Activated CD4-positive, alpha-beta T cell treated with anti-CD3 and anti-CD28 coated beads for 24 hours (primary cell): ENCODE measurements around the gene SLAMF9.

Source experiments
- DNase-seq, 2 donors: peaks; one replicate each; pipeline ENCODE4 v3.0.0-alpha.2; 2020; ENCODE audit warnings: low read depth in 2 of 2

Gene SLAMF9

GRCh38 chr1:159946242-159947187 is 7.5 kb downstream of the SLAMF9 start:
- DNase-seq, result no peak

GRCh38 chr1:159945483-159946241 is 8.4 kb downstream of the SLAMF9 start, which contains the start of gene IGSF9:
IGSF9 (minus strand) TSS chr1:159945613; CDS start chr1:159943454, 2,159 bp downstream.
- peak; percentile 53 to 56 for DNase-seq

DNA sequence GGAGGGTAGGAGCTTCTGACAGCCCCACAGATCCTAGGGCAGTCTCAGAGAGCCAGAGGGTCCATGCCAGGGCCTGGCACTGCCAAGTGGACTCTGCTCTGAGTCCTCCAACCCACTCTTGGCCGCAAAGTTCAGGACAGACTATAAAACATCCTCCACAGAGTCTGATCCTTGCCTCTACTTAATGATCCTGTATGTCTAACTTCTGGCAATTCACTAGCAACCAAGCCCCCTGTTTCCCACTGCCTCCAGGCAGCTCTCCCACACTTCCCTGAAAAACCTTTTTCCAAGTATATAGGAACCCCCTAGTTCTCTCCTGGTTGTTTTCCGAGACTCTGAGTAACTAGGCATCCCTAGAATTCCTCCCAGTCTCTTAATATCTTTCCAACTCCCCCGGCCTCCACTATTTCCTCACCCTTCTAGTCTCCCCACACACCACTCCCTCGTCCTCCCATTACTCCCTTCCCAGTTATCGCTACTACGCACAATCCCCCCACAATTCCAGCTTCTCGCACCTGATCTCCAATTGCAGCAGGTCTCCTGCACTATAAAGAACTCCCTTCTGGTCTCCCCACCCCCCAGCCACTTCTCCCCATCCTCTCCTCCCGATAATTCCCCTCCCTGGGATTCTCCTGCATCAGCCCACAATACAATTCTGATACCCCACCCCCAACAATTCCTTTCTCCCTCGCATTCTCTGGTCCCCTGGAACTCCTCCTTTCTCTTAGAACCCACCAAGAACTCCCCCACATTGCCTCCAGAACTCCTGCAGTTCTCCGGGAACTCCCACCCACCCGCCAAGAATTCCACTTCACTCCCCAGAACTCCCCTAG is 9.2 kb downstream of the SLAMF9 start:
- DNase-seq, result no peak

DNA sequence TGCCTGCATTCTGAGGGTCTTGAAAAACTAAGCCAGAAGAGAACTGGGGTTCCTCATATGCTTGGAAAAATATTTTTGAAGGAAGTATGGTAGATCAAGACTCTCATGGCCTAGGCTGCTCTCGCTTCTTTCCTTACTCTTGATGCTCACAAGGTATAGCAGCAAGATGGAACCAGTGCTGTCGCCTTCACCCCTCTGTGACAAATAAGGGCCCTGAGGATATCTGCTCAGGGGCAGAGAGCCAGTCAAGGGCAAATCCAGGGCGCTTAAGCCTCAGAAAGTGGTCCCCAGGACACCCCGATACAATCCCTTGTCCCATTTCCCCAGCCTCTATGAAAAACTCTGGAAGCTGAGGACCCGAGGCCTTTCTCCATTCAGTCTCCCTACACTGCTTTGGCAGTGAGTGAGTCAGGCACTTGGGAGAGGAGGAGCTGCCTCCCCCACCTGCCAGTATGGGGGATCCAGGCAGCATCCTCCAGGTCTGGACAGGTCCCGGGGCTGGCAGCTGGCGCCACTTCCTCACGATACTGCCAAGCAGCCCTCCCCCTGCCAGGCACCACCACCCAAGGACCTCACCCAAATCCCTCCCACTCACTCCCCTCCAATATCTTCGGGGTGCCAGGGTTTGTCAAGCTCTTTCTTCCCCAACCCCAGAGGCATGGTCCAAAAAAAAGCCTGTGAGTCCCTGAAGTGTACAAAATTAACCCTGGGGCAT is 10.0 kb downstream of the SLAMF9 start:
- no peak for DNase-seq

GRCh38 chr1:159943278-159943640 is 10.8 kb downstream of the SLAMF9 start:
- DNase-seq, result no peak

DNA sequence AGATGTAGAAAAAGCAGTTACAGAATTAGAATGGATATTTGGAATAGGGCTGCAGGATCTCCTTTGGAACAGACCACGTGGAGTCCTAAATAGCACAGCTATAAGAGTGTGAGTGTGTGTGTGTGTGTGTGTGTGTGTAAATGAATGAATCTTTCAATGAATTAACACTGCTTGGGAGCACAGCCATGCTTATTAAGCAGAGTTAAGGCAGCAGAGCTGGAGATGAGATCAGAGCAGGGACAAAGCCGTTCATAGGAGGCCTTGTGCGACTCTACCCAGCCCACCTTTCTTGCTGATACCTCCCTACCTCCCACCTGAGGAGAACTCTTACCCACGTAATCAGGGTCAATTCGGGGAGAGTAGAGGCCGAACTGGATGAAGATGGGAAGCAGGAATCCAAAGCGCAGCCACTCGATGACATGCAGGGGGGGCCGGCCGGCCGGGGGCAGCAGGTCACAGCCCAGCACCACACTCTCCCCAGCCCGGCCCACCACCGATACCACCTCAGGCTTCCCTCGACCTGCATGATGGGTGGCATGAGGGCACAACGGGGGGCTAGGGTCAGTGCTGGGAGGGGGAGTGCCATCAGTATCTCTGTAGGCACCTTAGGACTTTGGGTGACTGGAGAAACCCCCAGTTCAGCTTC is 11.3 kb downstream of the SLAMF9 start:
- DNase-seq, result no peak

DNA sequence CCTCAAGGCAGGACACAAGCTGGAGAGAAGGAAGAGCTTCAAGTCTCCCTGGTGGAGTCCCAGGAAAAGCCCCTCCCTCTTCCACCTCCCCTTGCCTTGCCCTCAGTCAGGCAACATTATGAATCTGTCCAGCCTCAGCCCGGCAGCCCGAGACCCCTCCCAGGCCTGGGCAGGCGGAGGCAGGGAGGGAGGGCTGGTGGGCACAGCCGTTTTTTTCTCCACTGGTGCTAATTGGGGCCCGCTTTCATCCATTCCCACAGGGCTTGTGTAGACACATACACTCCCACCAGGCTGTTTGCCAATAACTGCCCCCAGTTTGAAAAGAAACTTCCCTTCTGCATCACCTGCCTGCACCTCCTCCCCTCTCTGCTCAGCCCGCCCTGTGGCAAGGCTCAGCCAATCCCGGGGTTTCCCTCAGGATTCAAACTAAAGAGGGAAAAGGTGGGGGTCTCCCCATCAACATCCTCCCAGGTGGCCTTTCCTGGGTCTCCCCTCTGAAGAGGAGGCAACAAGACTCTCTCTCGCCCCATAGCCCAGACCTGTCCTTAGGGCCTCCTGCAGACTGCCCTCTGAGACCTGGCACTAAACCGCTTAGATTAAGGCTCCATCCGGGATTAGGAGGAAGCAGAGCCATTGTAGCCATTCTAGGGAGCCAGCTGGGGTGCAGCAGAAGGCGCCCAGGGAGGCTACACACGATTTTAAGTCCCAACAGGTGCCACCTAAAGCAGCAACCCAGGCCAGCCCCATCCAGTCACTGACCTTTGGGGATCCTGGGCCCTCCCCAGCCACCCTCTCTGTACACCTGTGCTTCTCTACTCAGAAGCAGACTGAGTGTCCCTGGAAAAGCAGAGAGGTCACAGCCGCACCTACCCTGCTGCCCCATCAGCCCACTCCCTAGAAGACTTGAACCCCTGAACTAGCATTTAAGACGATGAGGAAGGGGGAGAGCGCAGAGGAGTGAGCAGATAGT is 12.2 kb downstream of the SLAMF9 start:
- DNase-seq, result no peak

GRCh38 chr1:159941141-159941540 is 12.9 kb downstream of the SLAMF9 start:
- no peak for DNase-seq

- DNase-seq, result no peak
These were observed 13.9 kb downstream of the SLAMF9 start for GRCh38 chr1:159940006-159940620.

GRCh38 chr1:159939678-159940002 is 14.4 kb downstream of the SLAMF9 start:
- no peak for DNase-seq

GRCh38 chr1:159938905-159939677 is 14.9 kb downstream of the SLAMF9 start:
- DNase-seq, result no peak

GRCh38 chr1:159938211-159938852 is 15.7 kb downstream of the SLAMF9 start:
- DNase-seq, result no peak

DNA sequence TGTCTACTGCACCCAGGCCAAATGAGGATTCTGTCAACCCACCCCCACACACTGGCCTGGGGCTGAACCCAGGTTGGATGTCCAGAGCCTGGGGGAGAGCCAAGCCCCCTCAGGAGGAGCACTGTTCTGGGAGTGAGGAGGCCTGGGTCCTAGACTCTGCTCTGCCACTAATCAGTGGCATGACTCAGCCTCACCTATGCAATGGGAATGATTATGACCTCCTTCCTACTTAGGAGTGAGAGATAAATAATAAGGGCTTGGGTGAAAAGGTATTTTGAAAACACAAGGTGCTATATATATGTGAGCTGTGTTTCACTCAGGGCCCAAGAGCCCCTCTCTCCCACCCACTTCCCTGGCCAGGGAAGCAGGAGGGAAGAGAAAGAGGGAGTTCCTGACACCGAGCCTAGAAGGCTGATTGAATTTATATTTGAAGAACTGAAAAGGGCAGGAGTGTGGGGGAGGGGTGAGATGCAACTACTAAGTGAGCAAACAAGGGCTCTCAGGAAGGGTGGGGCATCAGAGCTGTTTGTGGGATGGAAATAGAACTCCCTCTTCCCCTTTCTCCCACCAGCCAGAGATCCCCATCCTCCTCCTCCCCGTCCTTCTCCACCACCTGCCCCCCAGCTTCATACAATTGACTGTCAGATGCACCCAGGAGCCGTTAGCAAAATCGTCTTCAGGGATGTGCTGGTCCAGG is 16.8 kb downstream of the SLAMF9 start:
- DNase-seq, result no peak

GRCh38 chr1:159936273-159936904 is 17.6 kb downstream of the SLAMF9 start:
- DNase-seq, result peak; percentile 74 to 81

DNA sequence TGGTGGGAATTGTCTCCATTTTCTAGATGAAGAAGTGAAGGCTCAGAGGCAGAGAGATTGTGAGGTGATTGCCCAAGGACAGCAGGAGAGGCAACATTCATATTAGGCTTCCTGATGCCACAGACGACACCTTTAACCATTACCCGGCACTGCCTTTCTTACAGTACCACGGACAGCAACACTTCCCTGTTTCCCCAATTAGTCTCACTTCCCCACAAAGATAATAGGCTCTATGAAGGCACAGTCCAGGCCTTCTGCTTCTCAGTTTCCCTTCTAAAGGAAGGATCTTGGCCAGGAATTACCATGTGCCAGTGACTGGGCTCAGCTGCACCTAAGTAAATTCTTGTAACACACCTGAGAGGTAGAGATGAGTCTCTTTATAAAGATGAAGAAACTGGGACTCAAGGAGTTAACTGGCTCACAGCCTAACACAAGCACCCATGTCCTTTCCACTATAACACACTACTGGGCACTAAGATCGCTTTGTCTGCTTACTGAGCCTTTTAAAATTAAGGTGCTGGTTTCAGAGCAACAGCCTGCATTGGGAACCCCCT is 18.2 kb downstream of the SLAMF9 start:
- DNase-seq, result no peak

DNA sequence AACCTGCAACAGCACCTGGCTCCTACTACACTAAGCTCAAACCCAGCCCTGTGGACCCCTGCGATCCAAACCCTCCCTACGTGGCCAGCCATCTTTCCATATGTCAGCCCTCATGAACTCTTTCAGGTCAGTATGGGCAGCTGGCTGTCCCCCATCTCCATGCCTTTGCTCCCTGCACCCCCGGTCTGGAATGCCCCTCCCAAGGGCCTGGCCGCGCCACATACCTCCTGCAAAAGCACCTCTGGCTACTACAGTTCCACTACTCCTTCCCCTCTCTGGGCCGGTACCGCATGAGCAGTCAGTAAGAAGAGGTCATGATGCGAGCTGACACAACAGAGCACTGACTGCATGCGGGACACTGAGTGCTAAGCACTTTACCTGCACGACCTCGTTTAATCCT is 18.7 kb downstream of the SLAMF9 start:
- no peak for DNase-seq
